H9 (cell line): Measurements from ENCODE around the gene TMEM163. TPM values are rescaled to one million over a fixed set of nuclear protein-coding genes. Genes with fewer than 3 reads are reported as not detected.

Experiments
- DNase-seq: peaks from one replicate; pipeline ENCODE4 v3.0.0-alpha.2; 2017
- H2AFZ ChIP-seq: one replicate; pipeline ENCODE4 v1.6.1; 2013; ENCODE audit warnings: mild to moderate bottlenecking, low read length, control low read depth, moderate library complexity
- H2AK5ac ChIP-seq: 2 replicates; pipeline ENCODE4 v1.6.1; 2013; ENCODE audit warnings: low read length, control low read depth, mixed read lengths; ENCODE audit not compliant: insufficient read length
- H2BK120ac ChIP-seq: one replicate; pipeline ENCODE4 v1.6.1; 2013; ENCODE audit warnings: low read depth, mild to moderate bottlenecking, low read length, control low read depth, inconsistent platforms; ENCODE audit not compliant: poor library complexity, severe bottlenecking
- H2BK12ac ChIP-seq: 2 replicates; pipeline ENCODE4 v1.6.1; 2013; ENCODE audit warnings: low read length, control low read depth, mixed read lengths, low read depth; ENCODE audit not compliant: insufficient read length
- H2BK15ac ChIP-seq: 2 replicates; pipeline ENCODE4 v1.6.1; 2013; ENCODE audit warnings: low read depth, low read length, control low read depth
- H2BK20ac ChIP-seq: one replicate; pipeline ENCODE4 v1.6.1; 2013; ENCODE audit warnings: low read depth, mild to moderate bottlenecking, low read length, control low read depth, inconsistent platforms; ENCODE audit not compliant: poor library complexity, severe bottlenecking
- H2BK5ac ChIP-seq: 2 replicates; pipeline ENCODE4 v1.6.1; 2013; ENCODE audit warnings: low read length, control low read depth, mixed read lengths; ENCODE audit not compliant: insufficient read length
- H3K14ac ChIP-seq: 2 replicates; pipeline ENCODE4 v1.6.1; 2013; ENCODE audit warnings: low read length, control low read depth; ENCODE audit not compliant: insufficient read depth
- H3K18ac ChIP-seq: 2 replicates; pipeline ENCODE4 v1.6.1; 2013; ENCODE audit warnings: low read depth, mild to moderate bottlenecking, mixed read lengths, low read length, control low read depth; ENCODE audit not compliant: insufficient read length
- H3K23ac ChIP-seq: 2 replicates; pipeline ENCODE4 v1.6.1; 2013; ENCODE audit warnings: low read length, control low read depth, mixed read lengths, low read depth; ENCODE audit not compliant: insufficient read length
- H3K23me2 ChIP-seq: 2 replicates; pipeline ENCODE4 v1.6.1; 2013; ENCODE audit warnings: low read depth, mild to moderate bottlenecking, mixed read lengths, low read length, control low read depth; ENCODE audit not compliant: insufficient read length, poor library complexity, severe bottlenecking
- H3K27ac ChIP-seq: 2 replicates; pipeline ENCODE4 v1.5.1; 2013; ENCODE audit warnings: low read length, control low read depth, mixed read lengths, low read depth; ENCODE audit not compliant: insufficient read length
- H3K27me3 ChIP-seq: 2 replicates; pipeline ENCODE4 v1.6.1; 2013; ENCODE audit warnings: low read length, control low read depth, inconsistent platforms; ENCODE audit not compliant: insufficient read depth
- H3K4ac ChIP-seq: 2 replicates; pipeline ENCODE4 v1.6.1; 2013; ENCODE audit warnings: low read depth, mild to moderate bottlenecking, control low read depth, inconsistent platforms, low read length, moderate library complexity
- H3K4me1 ChIP-seq: 2 replicates; pipeline ENCODE4 v1.6.1; 2013; ENCODE audit warnings: low read length, control low read depth, inconsistent platforms; ENCODE audit not compliant: insufficient read depth
- H3K4me2 ChIP-seq: 2 replicates; pipeline ENCODE4 v1.6.1; 2013; ENCODE audit warnings: low read length, control low read depth, mixed read lengths; ENCODE audit not compliant: insufficient read length, insufficient read depth
- H3K56ac ChIP-seq: 2 replicates; pipeline ENCODE4 v1.6.1; 2013; ENCODE audit warnings: low read depth, mild to moderate bottlenecking, mixed read lengths, low read length, control low read depth; ENCODE audit not compliant: insufficient read length
- H3K79me1 ChIP-seq: 2 replicates; pipeline ENCODE4 v1.6.1; 2013; ENCODE audit warnings: low read depth, mild to moderate bottlenecking, moderate library complexity, low read length, control low read depth, inconsistent platforms; ENCODE audit not compliant: insufficient read depth, poor library complexity, severe bottlenecking
- H3K79me2 ChIP-seq: 2 replicates; pipeline ENCODE4 v1.6.1; 2013; ENCODE audit warnings: low read length, control low read depth, inconsistent platforms; ENCODE audit not compliant: insufficient read depth
- H3K9ac ChIP-seq: 2 replicates; pipeline ENCODE4 v1.6.1; 2013; ENCODE audit warnings: low read length, control low read depth, mixed read lengths; ENCODE audit not compliant: insufficient read length; ENCODE audit errors: extremely low read depth
- H3K9me3 ChIP-seq: one replicate; pipeline ENCODE4 v1.6.1; 2013; ENCODE audit warnings: low read depth, low read length, inconsistent platforms; ENCODE audit not compliant: control insufficient read depth
- H3T11ph ChIP-seq: one replicate; pipeline ENCODE4 v1.6.1; 2013; ENCODE audit warnings: mild to moderate bottlenecking, low read length, control low read depth, inconsistent platforms
- H4K20me1 ChIP-seq: one replicate; pipeline ENCODE4 v1.6.1; 2013; ENCODE audit not compliant: control insufficient read depth, insufficient read length, insufficient read depth
- H4K5ac ChIP-seq: 2 replicates; pipeline ENCODE4 v1.6.1; 2013; ENCODE audit warnings: low read depth, mild to moderate bottlenecking, mixed read lengths, low read length, control low read depth; ENCODE audit not compliant: insufficient read length
- H4K8ac ChIP-seq: replicated peaks from 2 replicates; pipeline ENCODE4 v1.6.1; 2013; ENCODE audit warnings: low read length, control low read depth, mixed read lengths, low read depth; ENCODE audit not compliant: insufficient read length
- H4K91ac ChIP-seq: 2 replicates; pipeline ENCODE4 v1.6.1; 2013; ENCODE audit warnings: low read depth, mild to moderate bottlenecking, moderate library complexity, mixed read lengths, low read length, control low read depth; ENCODE audit not compliant: insufficient read length
- H3K27ac Mint-ChIP-seq, 3 experiments: 2 replicates in 2 of 3; 3 replicates in 1 of 3; pipeline ENCODE4 v1.8.0; 2020 to 2021; ENCODE audit warnings: mixed read lengths in 3 of 3, mild to moderate bottlenecking in 1 of 3, moderate library complexity in 1 of 3
- H3K27me3 Mint-ChIP-seq: 2 replicates; pipeline ENCODE4 v1.8.0; 2021; ENCODE audit warnings: low read depth, mild to moderate bottlenecking, moderate library complexity, mixed read lengths
- H3K36me3 Mint-ChIP-seq, 3 experiments: 2 replicates in 2 of 3; 3 replicates in 1 of 3; pipeline ENCODE4 v1.8.0; 2020 to 2021; ENCODE audit warnings: low read depth in 3 of 3, mixed read lengths in 3 of 3; ENCODE audit not compliant: insufficient read depth in 1 of 3
- H3K4me1 Mint-ChIP-seq, 2 experiments: 2 replicates each; pipeline ENCODE4 v1.8.0; 2020; ENCODE audit warnings: mixed read lengths in 2 of 2
- H3K4me3 Mint-ChIP-seq, 2 experiments: 2 replicates in 1 of 2; 3 replicates in 1 of 2; pipeline ENCODE4 v1.8.0; 2020 to 2021; ENCODE audit warnings: mild to moderate bottlenecking in 2 of 2, mixed read lengths in 2 of 2, moderate library complexity in 1 of 2
- H3K9me3 Mint-ChIP-seq, 2 experiments: 2 replicates in 1 of 2; 3 replicates in 1 of 2; pipeline ENCODE4 v1.8.0; 2020; ENCODE audit warnings: mild to moderate bottlenecking in 2 of 2, mixed read lengths in 2 of 2, moderate library complexity in 1 of 2
- CTCF ChIP-seq: fragments of 200-600 bp; sonication (generic); conservative IDR thresholded peaks from 3 replicates; pipeline ENCODE4 v1.8.0; 2021; ENCODE audit warnings: antibody characterized with exemption, mild to moderate bottlenecking
- WGBS: extraction: QIAGEN DNeasy Blood & Tissue Kit; methylation state at CpG from one replicate; pipeline ENCODE4 v1.1.7; 2013; ENCODE audit warnings: missing lambda C conversion rate, low lambda C conversion rate, mixed read lengths; ENCODE audit not compliant: insufficient read length; ENCODE audit errors: extremely low coverage; 5-methylcytosine and 5-hydroxymethylcytosine counted together
- total RNA-seq: library from RNA; stranded (reverse); gene quantifications from 2 replicates; pipeline ENCODE4 v1.2.1, GENCODE V29; 2021

Gene TMEM163
- total RNA-seq, 1 experiment from 2014 or later, result 0.39 TPM

- H3T11ph ChIP-seq, result no peak overlapping the region
- H3K18ac ChIP-seq, result no peak overlapping the region
- H3K27ac Mint-ChIP-seq, result no peak overlapping the region; a peak in 1 of 7 replicates
- H2BK20ac ChIP-seq, result no peak overlapping the region
- H3K4ac ChIP-seq, result no peak overlapping the region
- H3K4me1 Mint-ChIP-seq, result peaks cover 11% of the 10 kb centered on the region in 2 experiments
- H2BK120ac ChIP-seq, result no peak overlapping the region
- H2BK15ac ChIP-seq, result no peak overlapping the region
- H4K91ac ChIP-seq, result no peak overlapping the region
- no peak overlapping the region for H2AK5ac ChIP-seq
- H3K4me1 ChIP-seq, result no peaks in the 10 kb centered on the region
- H3K9me3 Mint-ChIP-seq, result no peaks in the 10 kb centered on the region
- H3K79me2 ChIP-seq, result no peaks in the 10 kb centered on the region
- no peaks in the 10 kb centered on the region; the same call in 1 of the 2 replicates for H3K27me3 Mint-ChIP-seq
- no peak overlapping the region for H3K27ac ChIP-seq
- H3K4me3 Mint-ChIP-seq, result no peak overlapping the region
- no peak overlapping the region for H4K5ac ChIP-seq
- no peak overlapping the region for H3K4me2 ChIP-seq
- WGBS, result no CpG with 5 or more reads among the region's 6 CpGs
- no peak overlapping the region for H3K23ac ChIP-seq
- H3K36me3 Mint-ChIP-seq, result no peaks in the 10 kb centered on the region; a peak in 1 of 7 replicates
- no peaks in the 10 kb centered on the region for H3K23me2 ChIP-seq
- H3K14ac ChIP-seq, result no peak overlapping the region; the same call in 1 of the 2 replicates
- H3K56ac ChIP-seq, result no peak overlapping the region
- DNase-seq, result no peak
- H3K27me3 ChIP-seq, result no peaks in the 10 kb centered on the region
- no peak for TF ChIP-seq CTCF
- H2AFZ ChIP-seq, result no peak overlapping the region
- H4K20me1 ChIP-seq, result no peaks in the 10 kb centered on the region
- H3K9ac ChIP-seq, result no peak overlapping the region
- H4K8ac ChIP-seq, result no peak overlapping the region
- no peak overlapping the region for H2BK12ac ChIP-seq
- H3K9me3 ChIP-seq, result no peaks in the 10 kb centered on the region
- H3K79me1 ChIP-seq, result no peaks in the 10 kb centered on the region
- no peak overlapping the region for H2BK5ac ChIP-seq
Observed at GRCh38 chr2:134411279-134411827, 307.4 kb downstream of the TMEM163 start.
